Stimulated activated CD8-positive, alpha-beta memory T cell treated with anti-CD3 and anti-CD28 coated beads, Interleukin-15, amount 100 ng/mL, for 24 hours (primary cell): ENCODE results near the gene DCXR.

Experiments used
- DNase-seq: peaks from one replicate; pipeline ENCODE4 v3.0.0-alpha.2; 2020; ENCODE audit warnings: low read depth

DCXR gene

GRCh38 chr17:82010575-82011525, 26.6 kb downstream of the DCXR start:
- DNase-seq: no peak

- no peak for DNase-seq
Measured at GRCh38 chr17:82009413-82009812, 28.1 kb downstream of the DCXR start.

DNA sequence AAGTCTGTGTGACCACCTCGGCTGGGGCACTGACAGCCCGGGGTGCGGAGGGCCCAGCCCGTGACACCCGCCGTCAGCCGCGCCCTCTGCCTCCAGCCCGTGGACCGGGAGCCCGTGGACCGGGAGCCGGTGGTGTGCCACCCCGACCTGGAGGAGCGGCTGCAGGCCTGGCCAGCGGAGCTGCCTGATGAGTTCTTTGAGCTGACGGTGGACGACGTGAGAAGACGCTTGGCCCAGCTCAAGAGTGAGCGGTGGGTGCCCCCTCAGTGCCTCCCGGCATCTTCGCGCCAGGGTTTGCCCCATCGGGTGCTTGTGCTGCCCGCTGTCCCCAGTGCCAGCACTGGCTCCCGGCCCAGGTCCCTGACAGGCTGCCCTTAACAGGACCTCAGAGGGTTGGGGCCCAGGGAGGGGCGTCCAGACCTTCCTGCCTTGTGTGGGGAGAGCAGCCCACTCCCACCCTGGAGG, 28.5 kb downstream of the DCXR start:
- no peak for DNase-seq

GRCh38 chr17:82008258-82008940, 29.1 kb downstream of the DCXR start:
- DNase-seq: no peak

GRCh38 chr17:82007495-82008257, 29.8 kb downstream of the DCXR start:
- no peak for DNase-seq

DNA sequence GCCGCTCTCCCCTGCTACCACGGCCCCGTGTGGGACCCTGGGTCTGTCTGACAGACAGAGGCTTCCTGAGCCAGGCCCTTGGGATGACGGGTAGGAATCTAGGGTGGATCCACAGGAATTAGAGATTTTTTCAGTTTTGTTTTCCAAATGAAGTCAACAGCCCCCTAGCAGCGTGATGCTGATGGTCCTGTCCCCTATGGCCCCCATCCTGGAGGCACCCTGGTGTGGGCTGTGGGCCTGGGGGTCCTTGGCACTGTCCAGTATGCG, 30.3 kb downstream of the DCXR start:
- no peak for DNase-seq

DNA sequence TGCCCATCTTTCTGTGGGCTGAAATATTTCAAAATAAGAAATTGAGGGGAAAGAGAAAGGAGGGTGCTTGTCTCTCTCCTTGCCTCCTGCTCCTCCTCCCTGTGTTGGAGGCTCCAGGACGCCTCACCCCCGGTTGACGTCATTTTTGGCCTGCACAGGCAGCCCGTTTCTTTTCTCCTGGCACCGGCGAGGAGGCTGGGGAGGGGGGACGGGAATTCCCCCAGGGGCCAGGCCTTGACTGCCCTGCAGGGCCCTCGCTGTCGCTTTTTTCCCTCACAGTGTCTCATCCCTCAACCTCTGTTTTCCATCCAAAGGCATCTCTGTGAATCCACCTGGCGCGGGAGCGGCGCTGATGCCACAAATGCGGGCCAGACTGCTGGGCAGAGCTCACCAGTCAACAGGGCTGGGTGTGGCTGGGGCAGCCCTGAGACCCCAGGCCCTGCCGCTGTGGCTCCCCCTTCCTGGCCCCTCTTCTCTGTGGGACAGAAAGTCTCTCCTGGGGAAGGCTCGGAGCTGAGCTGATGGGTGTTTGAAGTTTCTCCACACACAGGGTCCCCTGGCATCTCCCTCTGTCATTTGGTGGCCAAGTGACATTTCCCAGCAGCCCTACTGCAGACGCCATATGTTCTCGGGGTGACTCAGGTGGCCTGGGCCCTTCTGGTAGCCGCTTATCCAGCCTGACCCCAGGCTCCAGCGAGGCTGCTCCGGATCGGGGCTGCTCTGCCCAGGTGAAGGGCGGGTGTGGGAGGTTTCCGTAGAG, 30.8 kb downstream of the DCXR start:
- DNase-seq: no peak

GRCh38 chr17:82005701-82006348, 31.7 kb downstream of the DCXR start:
- DNase-seq: no peak

DNA sequence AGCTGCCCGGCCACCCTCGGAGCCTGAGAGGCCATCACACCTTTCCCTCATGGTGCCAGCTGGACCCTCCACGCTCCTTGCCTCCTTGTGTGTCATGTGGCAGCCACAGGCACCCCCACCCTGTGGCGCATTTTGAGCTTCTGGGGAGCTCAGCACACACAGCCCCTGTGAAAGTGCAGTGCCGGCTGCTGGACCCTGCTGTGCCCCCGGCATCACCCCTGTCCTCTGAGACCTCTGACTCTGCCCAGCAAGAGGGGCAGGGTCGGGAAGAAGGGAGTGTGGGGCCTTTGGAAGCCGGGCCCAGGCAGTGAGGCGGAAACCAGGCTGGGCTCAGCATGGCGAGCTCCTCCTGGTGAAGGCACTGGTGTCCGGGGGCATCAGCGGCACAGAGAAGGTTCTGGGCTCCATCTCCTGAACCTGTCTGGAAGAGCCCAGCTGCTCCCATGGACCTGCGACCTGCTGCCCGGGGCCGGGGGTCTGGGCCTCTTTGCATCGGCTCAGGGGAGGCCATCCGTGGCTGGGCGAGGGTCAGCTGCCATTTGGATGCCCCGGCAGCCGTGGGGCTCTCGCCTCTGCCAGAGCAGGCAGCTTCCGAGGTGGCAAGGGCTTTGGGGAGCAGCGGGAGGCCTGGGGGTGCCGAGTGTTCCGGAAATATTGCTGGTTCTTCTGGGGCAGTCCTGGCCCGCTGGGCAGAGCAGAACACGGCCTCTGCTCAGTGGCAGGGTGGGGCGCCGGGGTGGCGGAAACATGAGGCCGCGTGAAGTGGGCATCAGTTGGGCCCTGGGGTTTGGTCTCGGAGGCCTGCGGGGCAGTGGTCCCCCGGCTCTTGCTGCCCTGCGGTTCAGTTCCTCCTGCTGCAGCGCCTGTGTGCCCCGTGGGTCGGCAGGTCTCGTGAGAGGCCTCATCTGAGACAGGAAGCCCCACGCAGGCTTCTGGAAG, 32.7 kb downstream of the DCXR start:
- no peak for DNase-seq

GRCh38 chr17:82003411-82004381, 33.8 kb downstream of the DCXR start:
- DNase-seq: no peak

- no peak for DNase-seq
Measured at GRCh38 chr17:82001571-82002056, 35.9 kb downstream of the DCXR start.

GRCh38 chr17:82000803-82001570, 36.5 kb downstream of the DCXR start:
- DNase-seq: no peak

DNA sequence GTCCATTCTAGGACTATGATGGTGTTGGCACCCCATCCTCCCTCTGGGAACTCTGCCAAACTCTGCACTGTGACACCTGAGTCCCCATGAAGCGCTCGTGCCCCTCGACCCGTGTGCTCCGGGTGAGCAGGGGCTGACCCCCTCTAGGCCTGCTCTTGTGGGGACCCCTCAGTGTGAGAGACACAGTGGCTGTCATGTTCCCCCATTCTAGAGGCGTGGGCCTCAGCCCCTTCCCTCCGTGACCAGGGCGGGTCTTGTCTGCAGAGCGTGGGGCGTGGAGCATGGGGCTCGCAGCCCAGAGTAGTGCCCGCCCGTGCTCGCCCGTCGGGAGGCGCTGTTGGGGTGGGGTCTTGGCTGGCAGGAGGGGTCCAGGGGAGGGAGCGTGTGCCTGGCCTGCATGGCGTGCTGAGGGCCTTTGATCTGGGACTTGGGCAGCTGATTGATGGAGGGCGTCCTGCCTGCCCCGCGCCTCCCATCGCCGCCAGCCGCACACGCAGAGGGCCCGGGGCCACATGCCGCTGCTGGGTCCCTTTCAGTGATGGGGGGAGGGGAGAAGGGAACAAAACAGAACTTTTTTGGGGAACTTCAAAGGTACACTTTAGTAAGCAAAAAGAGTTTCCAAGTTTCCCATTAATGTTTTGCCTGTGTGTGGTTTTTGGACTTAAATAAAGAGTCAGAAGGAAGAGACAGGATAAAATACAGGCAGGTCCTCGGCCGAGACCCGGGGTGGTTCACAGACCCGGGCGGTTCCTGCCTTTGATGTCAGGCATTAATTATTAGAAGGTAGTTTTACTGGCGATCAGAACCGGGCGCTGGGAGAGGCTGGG, 37.3 kb downstream of the DCXR start:
- no peak for DNase-seq

DNA sequence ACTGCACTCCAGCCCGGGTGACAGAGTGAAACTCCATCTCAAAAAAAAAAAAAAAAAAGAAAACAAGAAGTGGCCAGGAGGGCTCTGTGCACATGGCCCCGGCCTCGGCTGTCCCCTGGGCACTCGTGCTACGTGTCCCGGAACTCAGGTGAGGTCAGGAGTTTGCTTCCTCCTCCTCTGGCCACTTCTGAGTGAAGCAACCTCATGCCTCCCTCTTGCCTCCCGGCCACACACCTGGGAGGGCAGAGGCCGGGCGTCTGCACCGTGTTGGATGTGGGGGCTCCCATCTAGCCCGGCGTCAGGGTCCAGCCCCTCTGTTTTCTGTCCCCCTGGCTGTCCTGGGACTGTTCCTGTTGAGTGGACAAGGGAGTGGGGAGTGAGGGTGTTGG, 37.9 kb downstream of the DCXR start:
- DNase-seq: no peak

DNA sequence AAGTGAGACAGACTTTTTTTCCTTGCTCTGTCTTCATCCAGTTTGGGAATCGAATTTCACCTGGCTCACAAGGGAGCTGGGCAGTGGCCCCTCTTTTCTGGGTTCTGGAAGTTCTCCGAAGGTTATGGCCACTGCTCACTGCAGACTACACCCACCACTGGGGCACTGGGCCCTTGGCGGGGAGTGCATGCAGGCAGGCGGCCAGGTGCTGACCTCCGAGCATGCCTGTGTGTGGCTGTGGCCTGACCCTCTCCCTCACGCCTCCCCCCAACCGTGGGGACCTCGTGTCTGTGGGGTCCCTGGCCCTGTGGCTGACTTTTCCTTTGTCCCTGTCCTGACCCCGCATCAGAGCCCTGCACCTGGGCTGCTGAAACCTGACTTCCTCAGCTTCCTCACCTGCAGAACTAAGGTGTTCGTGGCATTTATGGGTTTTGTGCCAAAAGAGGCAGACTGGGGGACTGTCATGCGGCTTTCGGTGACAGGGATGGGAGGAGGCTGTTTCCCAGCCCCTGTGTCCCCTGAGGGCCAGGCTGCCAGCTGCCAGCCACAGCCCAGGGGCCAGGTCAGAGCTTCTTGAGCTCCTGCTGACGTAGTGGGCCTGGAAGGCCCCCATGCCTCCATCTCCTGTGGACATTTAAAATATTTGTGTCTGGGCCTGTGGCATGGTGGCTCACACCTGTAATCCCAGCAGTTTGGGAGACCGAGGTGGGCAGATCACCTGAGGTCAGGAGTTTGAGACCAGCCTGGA, 38.6 kb downstream of the DCXR start:
- DNase-seq: no peak

DNA sequence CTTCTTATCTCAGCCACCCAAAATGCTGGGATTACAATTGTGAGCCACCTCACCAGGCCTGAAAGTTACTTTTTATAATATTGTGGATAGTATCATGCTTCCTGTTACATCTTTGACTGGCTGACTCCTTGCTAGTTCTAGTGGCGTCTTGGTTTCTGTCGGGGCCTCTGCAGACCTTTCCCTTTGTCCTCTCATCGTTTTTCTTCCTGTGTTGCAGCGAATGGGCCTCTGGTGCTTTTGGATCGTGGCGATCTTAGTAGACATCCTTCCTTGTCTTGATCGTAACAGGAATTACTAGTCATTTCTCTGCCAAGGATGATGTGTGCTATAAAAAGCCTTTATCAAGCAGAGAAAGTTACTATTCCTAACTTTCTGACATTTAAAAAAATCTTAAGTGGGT, 39.3 kb downstream of the DCXR start:
- DNase-seq: no peak
